Measurements from ENCODE around the gene ARSG.

The ARSG gene

GRCh38 chr17:68450801-68451200, 159.5 kb downstream of the ARSG start:
- no peak for TF ChIP-seq GATA3 (IDR thresholded peaks at IDR 0.05; ENCODE audit: low read depth, low read length)
- no peak for TF ChIP-seq GATA2 (IDR thresholded peaks at IDR 0.05; ENCODE audit: low read depth, low read length)

GRCh38 chr17:68451670-68452354, 160.5 kb downstream of the ARSG start:
- TF ChIP-seq GATA2 (IDR thresholded peaks at IDR 0.05; ENCODE audit: low read depth, low read length) (no peak), GATA3 (IDR thresholded peaks at IDR 0.05; ENCODE audit: low read depth, low read length) (no peak)

GRCh38 chr17:68452724-68453290, 161.5 kb downstream of the ARSG start:
- TF ChIP-seq GATA3 (IDR thresholded peaks at IDR 0.05; ENCODE audit: low read depth, low read length) (no peak), GATA2 (IDR thresholded peaks at IDR 0.05; ENCODE audit: low read depth, low read length) (no peak)

GRCh38 chr17:68453991-68454665, 162.8 kb downstream of the ARSG start:
- TF ChIP-seq GATA3 (IDR thresholded peaks at IDR 0.05; ENCODE audit: low read depth, low read length): no peak
- TF ChIP-seq GATA2 (IDR thresholded peaks at IDR 0.05; ENCODE audit: low read depth, low read length): no peak

- TF ChIP-seq GATA2 (IDR thresholded peaks at IDR 0.05; ENCODE audit: low read depth, low read length) (no peak), GATA3 (IDR thresholded peaks at IDR 0.05; ENCODE audit: low read depth, low read length) (no peak)
These were observed 164.6 kb downstream of the ARSG start for GRCh38 chr17:68455901-68456338.

- TF ChIP-seq GATA2 (IDR thresholded peaks at IDR 0.05; ENCODE audit: low read depth, low read length): no peak
- TF ChIP-seq GATA3 (IDR thresholded peaks at IDR 0.05; ENCODE audit: low read depth, low read length): no peak
These were observed 165.3 kb downstream of the ARSG start for GRCh38 chr17:68456339-68457167.

GRCh38 chr17:68457168-68457538, 165.9 kb downstream of the ARSG start, which contains the start of gene WIPI1:
WIPI1 (minus strand) TSS chr17:68457496; CDS start chr17:68457421, 75 bp downstream.
- TF ChIP-seq GATA3 (IDR thresholded peaks at IDR 0.05; ENCODE audit: low read depth, low read length) (no peak), GATA2 (IDR thresholded peaks at IDR 0.05; ENCODE audit: low read depth, low read length) (no peak)

GRCh38 chr17:68457539-68458259, 166.4 kb downstream of the ARSG start:
- no peak for TF ChIP-seq GATA3 (IDR thresholded peaks at IDR 0.05; ENCODE audit: low read depth, low read length)
- TF ChIP-seq GATA2 (IDR thresholded peaks at IDR 0.05; ENCODE audit: low read depth, low read length): no peak

- TF ChIP-seq GATA2 (IDR thresholded peaks at IDR 0.05; ENCODE audit: low read depth, low read length): no peak
- no peak for TF ChIP-seq GATA3 (IDR thresholded peaks at IDR 0.05; ENCODE audit: low read depth, low read length)
These were observed 167.2 kb downstream of the ARSG start for GRCh38 chr17:68458260-68459036.

GRCh38 chr17:68459037-68459639, 167.8 kb downstream of the ARSG start:
- TF ChIP-seq GATA3 (IDR thresholded peaks at IDR 0.05; ENCODE audit: low read depth, low read length): no peak
- TF ChIP-seq GATA2 (IDR thresholded peaks at IDR 0.05; ENCODE audit: low read depth, low read length): no peak

GRCh38 chr17:68460146-68460545, 168.9 kb downstream of the ARSG start:
- TF ChIP-seq GATA2 (IDR thresholded peaks at IDR 0.05; ENCODE audit: low read depth, low read length) (no peak), GATA3 (IDR thresholded peaks at IDR 0.05; ENCODE audit: low read depth, low read length) (no peak)

GRCh38 chr17:68460715-68461114, 169.4 kb downstream of the ARSG start:
- TF ChIP-seq GATA2 (IDR thresholded peaks at IDR 0.05; ENCODE audit: low read depth, low read length) (no peak), GATA3 (IDR thresholded peaks at IDR 0.05; ENCODE audit: low read depth, low read length) (no peak)
